ENCODE measurements around the gene SMG9.

SMG9 gene

GRCh38 chr19:43725468-43725867 is 29.3 kb downstream of the SMG9 start:
- TF ChIP-seq, protein P1, sequence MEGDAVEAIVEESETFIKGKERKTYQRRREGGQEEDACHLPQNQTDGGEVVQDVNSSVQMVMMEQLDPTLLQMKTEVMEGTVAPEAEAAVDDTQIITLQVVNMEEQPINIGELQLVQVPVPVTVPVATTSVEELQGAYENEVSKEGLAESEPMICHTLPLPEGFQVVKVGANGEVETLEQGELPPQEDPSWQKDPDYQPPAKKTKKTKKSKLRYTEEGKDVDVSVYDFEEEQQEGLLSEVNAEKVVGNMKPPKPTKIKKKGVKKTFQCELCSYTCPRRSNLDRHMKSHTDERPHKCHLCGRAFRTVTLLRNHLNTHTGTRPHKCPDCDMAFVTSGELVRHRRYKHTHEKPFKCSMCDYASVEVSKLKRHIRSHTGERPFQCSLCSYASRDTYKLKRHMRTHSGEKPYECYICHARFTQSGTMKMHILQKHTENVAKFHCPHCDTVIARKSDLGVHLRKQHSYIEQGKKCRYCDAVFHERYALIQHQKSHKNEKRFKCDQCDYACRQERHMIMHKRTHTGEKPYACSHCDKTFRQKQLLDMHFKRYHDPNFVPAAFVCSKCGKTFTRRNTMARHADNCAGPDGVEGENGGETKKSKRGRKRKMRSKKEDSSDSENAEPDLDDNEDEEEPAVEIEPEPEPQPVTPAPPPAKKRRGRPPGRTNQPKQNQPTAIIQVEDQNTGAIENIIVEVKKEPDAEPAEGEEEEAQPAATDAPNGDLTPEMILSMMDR (IDR thresholded peaks at IDR 0.05): no peak

GRCh38 chr19:43724896-43725295 is 29.9 kb downstream of the SMG9 start:
- TF ChIP-seq, protein P1 (IDR thresholded peaks at IDR 0.05): no peak

DNA sequence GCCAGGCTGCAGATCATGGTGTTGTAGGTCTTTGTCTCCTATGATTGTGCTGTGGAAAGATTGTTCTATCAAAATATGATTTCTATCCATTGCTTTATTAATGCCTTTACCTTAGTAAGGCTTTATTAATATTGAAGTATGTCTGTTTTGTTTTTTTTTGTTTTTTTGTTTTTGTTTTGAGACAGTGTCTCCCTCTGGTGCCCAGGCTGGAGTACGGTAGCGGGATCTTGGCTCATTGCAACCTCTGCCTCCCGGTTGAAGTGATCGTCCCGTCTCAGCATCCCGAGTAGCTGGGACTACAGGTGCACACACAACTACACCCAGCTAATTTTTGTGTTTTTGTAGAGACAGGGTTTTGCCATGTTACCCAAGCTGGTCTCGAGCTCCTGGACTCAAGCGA is 31.2 kb downstream of the SMG9 start:
- TF ChIP-seq, protein P1 (IDR thresholded peaks at IDR 0.05): no peak

DNA sequence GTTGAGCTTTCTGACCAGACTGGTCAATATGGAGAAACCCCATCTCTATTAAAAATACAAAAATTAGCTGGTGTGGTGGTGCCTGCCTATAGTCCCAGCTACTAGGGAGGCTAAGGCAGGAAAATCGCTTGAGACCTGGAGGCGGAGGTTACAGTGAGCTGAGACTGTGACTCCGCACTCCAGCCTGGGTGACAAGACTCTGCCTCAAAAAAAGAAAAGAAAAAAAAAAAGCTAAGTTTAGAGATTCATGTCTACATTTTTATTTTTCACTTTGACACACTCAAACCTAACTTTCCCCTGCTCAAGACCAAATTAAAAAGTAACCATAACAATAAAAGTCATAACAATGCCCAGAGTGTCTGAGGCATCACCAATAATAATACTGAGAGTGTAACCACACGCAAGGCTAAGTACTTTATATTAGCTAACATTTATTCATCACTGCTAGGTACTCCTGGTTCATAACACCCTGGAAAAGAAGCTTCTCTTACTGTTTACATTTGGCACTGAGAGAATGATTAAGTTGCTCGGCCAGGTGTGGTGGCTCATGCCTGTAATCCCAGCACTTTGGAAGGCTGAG is 33.2 kb downstream of the SMG9 start:
- TF ChIP-seq, protein P1 (IDR thresholded peaks at IDR 0.05): no peak

DNA sequence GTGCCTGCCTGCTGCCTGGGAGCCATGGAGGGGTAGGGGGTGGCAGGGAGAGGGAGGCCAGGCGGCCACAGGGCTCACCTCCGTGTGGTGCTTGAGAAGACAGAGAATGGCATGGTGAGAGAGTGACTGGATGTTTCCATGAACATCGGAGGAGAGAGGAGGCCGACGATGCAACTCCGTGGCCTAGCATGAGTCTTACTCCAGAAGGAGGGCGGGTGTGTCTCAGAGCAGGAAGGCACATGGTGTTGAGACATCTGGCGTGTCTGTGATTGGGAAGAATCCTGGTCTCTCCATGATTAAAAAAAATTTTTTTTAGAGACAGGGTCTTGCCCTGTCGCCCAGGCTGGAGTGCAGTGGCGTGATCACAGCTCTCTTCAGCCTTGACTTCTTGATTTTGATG is 33.8 kb downstream of the SMG9 start:
- TF ChIP-seq, protein P1 (IDR thresholded peaks at IDR 0.05): no peak

- TF ChIP-seq, protein P1 (IDR thresholded peaks at IDR 0.05): no peak
Observed at GRCh38 chr19:43719918-43720317, 34.8 kb downstream of the SMG9 start.

GRCh38 chr19:43719378-43719868 is 35.3 kb downstream of the SMG9 start:
- TF ChIP-seq, protein P1 (IDR thresholded peaks at IDR 0.05): no peak
